ENCODE results near the gene EGR4.

- TF ChIP-seq REST (IDR thresholded peaks at IDR 0.05) (no peak), CTCF (IDR thresholded peaks at IDR 0.05; ENCODE audit: low read depth, low read length, missing input control) (no peak), SP1 (IDR thresholded peaks at IDR 0.05) (no peak), JUND (IDR thresholded peaks at IDR 0.05) (no peak), YY1 (IDR thresholded peaks at IDR 0.05) (no peak), MAX (IDR thresholded peaks at IDR 0.05) (no peak)
These were observed 28.6 kb downstream of the EGR4 start for GRCh38 chr2:73264783-73265182.

Data from liver (tissue), 3 donors.